ENCODE data around the gene ANO4.
A peak's percentile ranks its signal among the peaks of the same experiment; 100 is the strongest.

DNA sequence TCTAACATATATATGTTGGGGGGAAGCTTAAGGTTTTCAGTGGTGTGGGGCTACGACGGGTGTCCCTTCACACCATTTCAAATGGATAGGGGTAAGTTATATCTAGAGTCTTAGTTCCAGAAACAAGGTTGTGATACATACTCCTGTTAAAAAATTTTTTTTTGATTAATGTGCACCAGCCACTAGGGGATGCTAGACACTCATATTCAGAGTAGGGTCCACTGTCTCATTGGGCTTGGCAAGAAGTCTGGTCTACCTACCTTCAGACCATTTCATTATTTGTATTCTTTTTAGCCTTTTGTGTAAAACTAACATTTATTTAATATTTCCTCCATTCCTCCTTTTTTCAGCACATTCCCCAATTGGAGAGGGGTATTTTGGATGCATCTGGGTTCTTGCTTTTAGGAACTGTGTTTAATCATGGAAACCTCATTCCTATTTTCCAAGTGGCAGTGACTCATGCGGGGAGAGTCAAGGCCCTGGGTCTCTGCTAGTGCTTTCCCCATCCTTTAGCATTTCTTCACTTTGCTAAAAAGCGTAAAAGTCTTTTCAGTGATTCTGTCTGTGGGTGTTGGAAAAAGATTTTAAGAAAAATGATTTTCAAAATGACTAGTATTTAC is 33.4 kb downstream of the ANO4 start:
- TF ChIP-seq, protein P1, sequence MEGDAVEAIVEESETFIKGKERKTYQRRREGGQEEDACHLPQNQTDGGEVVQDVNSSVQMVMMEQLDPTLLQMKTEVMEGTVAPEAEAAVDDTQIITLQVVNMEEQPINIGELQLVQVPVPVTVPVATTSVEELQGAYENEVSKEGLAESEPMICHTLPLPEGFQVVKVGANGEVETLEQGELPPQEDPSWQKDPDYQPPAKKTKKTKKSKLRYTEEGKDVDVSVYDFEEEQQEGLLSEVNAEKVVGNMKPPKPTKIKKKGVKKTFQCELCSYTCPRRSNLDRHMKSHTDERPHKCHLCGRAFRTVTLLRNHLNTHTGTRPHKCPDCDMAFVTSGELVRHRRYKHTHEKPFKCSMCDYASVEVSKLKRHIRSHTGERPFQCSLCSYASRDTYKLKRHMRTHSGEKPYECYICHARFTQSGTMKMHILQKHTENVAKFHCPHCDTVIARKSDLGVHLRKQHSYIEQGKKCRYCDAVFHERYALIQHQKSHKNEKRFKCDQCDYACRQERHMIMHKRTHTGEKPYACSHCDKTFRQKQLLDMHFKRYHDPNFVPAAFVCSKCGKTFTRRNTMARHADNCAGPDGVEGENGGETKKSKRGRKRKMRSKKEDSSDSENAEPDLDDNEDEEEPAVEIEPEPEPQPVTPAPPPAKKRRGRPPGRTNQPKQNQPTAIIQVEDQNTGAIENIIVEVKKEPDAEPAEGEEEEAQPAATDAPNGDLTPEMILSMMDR (IDR thresholded peaks at IDR 0.05): peak in 1 of 3 donors; percentile 32
- TF ChIP-seq POLR2A (IDR thresholded peaks at IDR 0.05): no peak

All from ovary (tissue), 3 donors.